SK-N-SH treated with all-trans-retinoic acid at 6 μM for 48 hours (cell line): ENCODE data around the gene TMEM214.

Source experiments
- ARNTL ChIP-seq: fragments of 450-650 bp; formaldehyde crosslinking; IDR thresholded peaks from 2 replicates; pipeline ENCODE4 v1.5.0; 2020; ENCODE audit warnings: low read depth, mild to moderate bottlenecking, moderate library complexity, borderline replicate concordance
- CSDC2 ChIP-seq: fragments of 250-450 bp; sonication (Bioruptor Pico); IDR thresholded peaks from 2 replicates; pipeline ENCODE4 v1.5.0; 2020; ENCODE audit warnings: mild to moderate bottlenecking, moderate library complexity
- OSR1 ChIP-seq: fragments of 250-450 bp; sonication (Bioruptor Pico); IDR thresholded peaks from 2 replicates; pipeline ENCODE4 v1.8.0; 2022; ENCODE audit warnings: moderate library complexity, mild to moderate bottlenecking, inconsistent platforms
- PPARA ChIP-seq: fragments of 250-450 bp; sonication (Bioruptor Pico); IDR thresholded peaks from 2 replicates; pipeline ENCODE4 v1.5.0; 2020; ENCODE audit warnings: mild to moderate bottlenecking, borderline replicate concordance
- ZFP3 ChIP-seq: fragments of 250-450 bp; sonication (Bioruptor Pico); IDR thresholded peaks from 2 replicates; pipeline ENCODE4 v1.5.0; 2020; ENCODE audit warnings: mild to moderate bottlenecking, moderate library complexity
- ZFP30 ChIP-seq: fragments of 450-650 bp; formaldehyde crosslinking; IDR thresholded peaks from 2 replicates; pipeline ENCODE4 v1.5.0; 2022; ENCODE audit warnings: mild to moderate bottlenecking, moderate library complexity
- ZNF8 ChIP-seq: fragments of 450-650 bp; formaldehyde crosslinking; IDR thresholded peaks from 2 replicates; pipeline ENCODE4 v1.5.0; 2020; ENCODE audit warnings: mild to moderate bottlenecking, moderate library complexity
- TF ChIP-seq, protein P1 (sequence below): fragments of 250-450 bp; sonication (Bioruptor Pico); IDR thresholded peaks from 2 replicates; pipeline ENCODE4 v1.5.0; 2020; ENCODE audit warnings: mild to moderate bottlenecking, moderate library complexity
- TF ChIP-seq, protein P2 (sequence below): fragments of 250-450 bp; sonication (Bioruptor Pico); IDR thresholded peaks from 2 replicates; pipeline ENCODE4 v1.8.0; 2020; ENCODE audit warnings: mild to moderate bottlenecking, moderate library complexity, borderline replicate concordance
- TF ChIP-seq, protein P3 (sequence below): fragments of 250-450 bp; sonication (Bioruptor Pico); IDR thresholded peaks from 2 replicates; pipeline ENCODE4 v1.5.1; 2020; ENCODE audit warnings: low read depth, mild to moderate bottlenecking, moderate library complexity

DNA sequence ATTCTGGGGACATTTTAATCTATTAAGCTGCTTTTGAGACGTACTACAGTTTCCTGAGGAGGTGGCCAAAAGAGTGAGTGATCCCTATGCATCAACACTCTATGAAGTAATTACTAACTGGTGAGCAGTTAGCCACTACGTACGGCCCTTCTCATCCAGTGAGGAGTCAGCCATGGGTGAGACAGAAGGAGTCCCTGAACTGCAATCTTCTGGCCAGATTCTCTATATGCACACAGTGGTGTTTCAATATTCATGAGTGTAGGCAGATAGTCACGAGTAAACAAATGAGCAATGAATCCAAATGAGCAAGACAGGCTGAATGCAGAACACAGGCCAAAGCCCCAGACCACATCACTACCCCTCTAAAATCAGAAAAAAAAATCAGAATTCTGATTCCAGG lies 29.8 kb upstream of the TMEM214 start:
- TF ChIP-seq ZFP30 (CRISPR knock-in tag), result no peak
- TF ChIP-seq, protein P1, sequence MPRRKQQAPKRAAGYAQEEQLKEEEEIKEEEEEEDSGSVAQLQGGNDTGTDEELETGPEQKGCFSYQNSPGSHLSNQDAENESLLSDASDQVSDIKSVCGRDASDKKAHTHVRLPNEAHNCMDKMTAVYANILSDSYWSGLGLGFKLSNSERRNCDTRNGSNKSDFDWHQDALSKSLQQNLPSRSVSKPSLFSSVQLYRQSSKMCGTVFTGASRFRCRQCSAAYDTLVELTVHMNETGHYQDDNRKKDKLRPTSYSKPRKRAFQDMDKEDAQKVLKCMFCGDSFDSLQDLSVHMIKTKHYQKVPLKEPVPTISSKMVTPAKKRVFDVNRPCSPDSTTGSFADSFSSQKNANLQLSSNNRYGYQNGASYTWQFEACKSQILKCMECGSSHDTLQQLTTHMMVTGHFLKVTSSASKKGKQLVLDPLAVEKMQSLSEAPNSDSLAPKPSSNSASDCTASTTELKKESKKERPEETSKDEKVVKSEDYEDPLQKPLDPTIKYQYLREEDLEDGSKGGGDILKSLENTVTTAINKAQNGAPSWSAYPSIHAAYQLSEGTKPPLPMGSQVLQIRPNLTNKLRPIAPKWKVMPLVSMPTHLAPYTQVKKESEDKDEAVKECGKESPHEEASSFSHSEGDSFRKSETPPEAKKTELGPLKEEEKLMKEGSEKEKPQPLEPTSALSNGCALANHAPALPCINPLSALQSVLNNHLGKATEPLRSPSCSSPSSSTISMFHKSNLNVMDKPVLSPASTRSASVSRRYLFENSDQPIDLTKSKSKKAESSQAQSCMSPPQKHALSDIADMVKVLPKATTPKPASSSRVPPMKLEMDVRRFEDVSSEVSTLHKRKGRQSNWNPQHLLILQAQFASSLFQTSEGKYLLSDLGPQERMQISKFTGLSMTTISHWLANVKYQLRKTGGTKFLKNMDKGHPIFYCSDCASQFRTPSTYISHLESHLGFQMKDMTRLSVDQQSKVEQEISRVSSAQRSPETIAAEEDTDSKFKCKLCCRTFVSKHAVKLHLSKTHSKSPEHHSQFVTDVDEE (CRISPR knock-in tag), result no peak
- TF ChIP-seq, protein P2, sequence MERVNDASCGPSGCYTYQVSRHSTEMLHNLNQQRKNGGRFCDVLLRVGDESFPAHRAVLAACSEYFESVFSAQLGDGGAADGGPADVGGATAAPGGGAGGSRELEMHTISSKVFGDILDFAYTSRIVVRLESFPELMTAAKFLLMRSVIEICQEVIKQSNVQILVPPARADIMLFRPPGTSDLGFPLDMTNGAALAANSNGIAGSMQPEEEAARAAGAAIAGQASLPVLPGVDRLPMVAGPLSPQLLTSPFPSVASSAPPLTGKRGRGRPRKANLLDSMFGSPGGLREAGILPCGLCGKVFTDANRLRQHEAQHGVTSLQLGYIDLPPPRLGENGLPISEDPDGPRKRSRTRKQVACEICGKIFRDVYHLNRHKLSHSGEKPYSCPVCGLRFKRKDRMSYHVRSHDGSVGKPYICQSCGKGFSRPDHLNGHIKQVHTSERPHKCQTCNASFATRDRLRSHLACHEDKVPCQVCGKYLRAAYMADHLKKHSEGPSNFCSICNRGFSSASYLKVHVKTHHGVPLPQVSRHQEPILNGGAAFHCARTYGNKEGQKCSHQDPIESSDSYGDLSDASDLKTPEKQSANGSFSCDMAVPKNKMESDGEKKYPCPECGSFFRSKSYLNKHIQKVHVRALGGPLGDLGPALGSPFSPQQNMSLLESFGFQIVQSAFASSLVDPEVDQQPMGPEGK, result no peak
- TF ChIP-seq, protein P3, sequence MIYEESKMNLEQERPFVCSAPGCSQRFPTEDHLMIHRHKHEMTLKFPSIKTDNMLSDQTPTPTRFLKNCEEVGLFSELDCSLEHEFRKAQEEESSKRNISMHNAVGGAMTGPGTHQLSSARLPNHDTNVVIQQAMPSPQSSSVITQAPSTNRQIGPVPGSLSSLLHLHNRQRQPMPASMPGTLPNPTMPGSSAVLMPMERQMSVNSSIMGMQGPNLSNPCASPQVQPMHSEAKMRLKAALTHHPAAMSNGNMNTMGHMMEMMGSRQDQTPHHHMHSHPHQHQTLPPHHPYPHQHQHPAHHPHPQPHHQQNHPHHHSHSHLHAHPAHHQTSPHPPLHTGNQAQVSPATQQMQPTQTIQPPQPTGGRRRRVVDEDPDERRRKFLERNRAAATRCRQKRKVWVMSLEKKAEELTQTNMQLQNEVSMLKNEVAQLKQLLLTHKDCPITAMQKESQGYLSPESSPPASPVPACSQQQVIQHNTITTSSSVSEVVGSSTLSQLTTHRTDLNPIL (CRISPR knock-in tag), result no peak
- no peak for TF ChIP-seq ARNTL
- no peak for TF ChIP-seq ZNF8 (CRISPR knock-in tag)
- TF ChIP-seq ZFP3, result no peak
- no peak for TF ChIP-seq PPARA (CRISPR knock-in tag)
- TF ChIP-seq OSR1 (CRISPR knock-in tag), result no peak
- TF ChIP-seq CSDC2 (CRISPR knock-in tag), result no peak
